IPS-18a (cell line): ENCODE measurements around the gene OCIAD2.
"Not testable (repeated sequence)": the region's sequence is repeated elsewhere in the genome, so short reads cannot be mapped to it uniquely, and the experiment has no call there.

Source experiments
- H3K27ac ChIP-seq: one replicate; pipeline ENCODE4 v1.5.1; 2013; ENCODE audit warnings: low read length
- H3K27me3 ChIP-seq: one replicate; pipeline ENCODE4 v1.6.1; 2013; ENCODE audit warnings: mild to moderate bottlenecking, low read length; ENCODE audit not compliant: control insufficient read depth, insufficient read depth
- H3K36me3 ChIP-seq: one replicate; pipeline ENCODE4 v1.6.1; 2013; ENCODE audit warnings: low read depth, low read length; ENCODE audit not compliant: control insufficient read depth
- H3K4me1 ChIP-seq: one replicate; pipeline ENCODE4 v1.6.1; 2013; ENCODE audit warnings: low read depth, low read length; ENCODE audit not compliant: control insufficient read depth
- H3K4me3 ChIP-seq: one replicate; pipeline ENCODE4 v1.5.1; 2013; ENCODE audit warnings: low read length
- H3K9ac ChIP-seq: one replicate; pipeline ENCODE4 v1.6.1; 2013; ENCODE audit warnings: mild to moderate bottlenecking, low read length, moderate library complexity
- H3K9me3 ChIP-seq: one replicate; pipeline ENCODE4 v1.6.1; 2013; ENCODE audit warnings: low read depth, low read length; ENCODE audit not compliant: control insufficient read depth

The OCIAD2 gene

DNA sequence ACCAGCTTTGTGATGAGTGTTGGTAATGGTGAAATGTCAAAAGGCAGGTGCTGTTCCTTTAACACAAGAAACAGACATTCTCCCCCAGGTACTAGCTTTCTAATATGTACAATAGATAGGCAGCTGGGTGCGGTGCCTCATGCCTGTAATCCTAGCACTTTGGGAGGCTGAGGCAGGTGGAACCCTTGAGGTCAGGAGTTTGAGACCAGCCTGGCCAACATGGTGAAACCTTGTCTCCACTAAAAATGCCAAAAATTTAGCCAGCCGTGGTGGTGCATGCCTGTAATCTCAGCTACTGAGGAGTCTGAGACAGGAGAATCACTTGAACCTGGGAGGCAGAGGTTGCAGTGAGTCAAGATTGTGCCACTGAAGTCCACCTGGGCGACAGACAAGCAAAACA lies 24.9 kb downstream of the OCIAD2 start:
- not testable (repeated sequence) for H3K27me3 ChIP-seq, H3K9ac ChIP-seq, H3K27ac ChIP-seq, H3K9me3 ChIP-seq, H3K36me3 ChIP-seq, H3K4me3 ChIP-seq, H3K4me1 ChIP-seq

- H3K9ac ChIP-seq, result no peak overlapping the region
- H3K36me3 ChIP-seq, result no peaks in the 10 kb centered on the region
- no peaks in the 10 kb centered on the region for H3K27me3 ChIP-seq
- no peak overlapping the region for H3K4me3 ChIP-seq
- no peaks in the 10 kb centered on the region for H3K9me3 ChIP-seq
- H3K27ac ChIP-seq, result no peak overlapping the region
- no peaks in the 10 kb centered on the region for H3K4me1 ChIP-seq
Observed at GRCh38 chr4:48879561-48880442, 26.8 kb downstream of the OCIAD2 start.

GRCh38 chr4:48877827-48878535 lies 28.6 kb downstream of the OCIAD2 start:
- Histone ChIP-seq H3K9me3 (no peaks in the 10 kb centered on the region), H3K27ac (no peak overlapping the region), H3K4me3 (no peak overlapping the region), H3K27me3 (no peaks in the 10 kb centered on the region), H3K9ac (no peak overlapping the region), H3K4me1 (no peaks in the 10 kb centered on the region), H3K36me3 (no peaks in the 10 kb centered on the region)

DNA sequence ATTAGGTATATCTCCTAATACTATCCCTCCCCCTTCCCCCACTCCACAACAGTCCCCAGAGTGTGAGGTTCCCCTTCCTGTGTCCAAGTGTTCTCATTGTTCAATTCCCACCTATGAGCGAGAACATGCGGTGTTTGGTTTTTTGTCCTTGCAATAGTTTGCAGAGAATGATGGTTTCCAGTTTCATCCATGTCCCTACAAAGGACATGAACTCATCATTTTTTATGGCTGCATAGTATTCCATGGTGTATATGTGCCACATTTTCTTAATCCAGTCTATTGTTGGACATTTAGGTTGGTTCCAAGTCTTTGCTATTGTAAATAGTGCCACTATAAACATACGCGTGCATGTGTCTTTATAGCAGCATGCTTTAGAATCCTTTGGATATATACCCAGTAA lies 41.9 kb downstream of the OCIAD2 start:
- H3K27me3 ChIP-seq, H3K4me3 ChIP-seq, H3K9ac ChIP-seq, H3K9me3 ChIP-seq, H3K4me1 ChIP-seq, H3K27ac ChIP-seq: not testable (repeated sequence)
- peaks cover 12% of the 10 kb centered on the region for H3K36me3 ChIP-seq

- no peak overlapping the region for H3K27ac ChIP-seq
- H3K9me3 ChIP-seq, result no peaks in the 10 kb centered on the region
Observed at GRCh38 chr4:48863728-48864127, 42.8 kb downstream of the OCIAD2 start.

DNA sequence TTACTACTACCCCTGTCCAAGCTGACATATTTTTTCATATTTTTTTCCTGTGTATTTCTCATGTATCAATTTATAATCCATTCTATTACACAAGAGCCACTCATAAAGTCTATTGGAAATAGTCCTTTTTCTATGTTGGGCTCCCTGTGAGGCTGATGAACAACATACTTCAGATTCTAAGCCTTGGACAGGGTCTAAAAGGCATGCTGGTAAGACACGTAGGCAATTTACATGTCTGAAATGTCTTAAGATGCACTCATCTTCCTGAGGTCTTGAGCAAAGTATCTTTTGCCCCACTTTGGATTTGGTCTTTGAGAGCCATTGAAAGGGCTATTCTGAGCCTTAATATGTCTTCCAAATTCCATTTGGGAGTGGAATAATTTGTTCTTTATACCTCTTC lies 43.9 kb downstream of the OCIAD2 start:
- no peak overlapping the region for H3K27ac ChIP-seq
- peaks cover 30% of the 10 kb centered on the region for H3K36me3 ChIP-seq
- no peak overlapping the region for H3K4me3 ChIP-seq
- no peaks in the 10 kb centered on the region for H3K9me3 ChIP-seq
- H3K4me1 ChIP-seq, result no peaks in the 10 kb centered on the region
- H3K27me3 ChIP-seq, result no peaks in the 10 kb centered on the region
- no peak overlapping the region for H3K9ac ChIP-seq

More at GRCh38 chr4:48863728-48864127, 42.8 kb downstream of the OCIAD2 start:
- no peak overlapping the region for H3K9ac ChIP-seq
- H3K4me1 ChIP-seq, result no peaks in the 10 kb centered on the region
- peaks cover 20% of the 10 kb centered on the region for H3K36me3 ChIP-seq
- no peak overlapping the region for H3K4me3 ChIP-seq
- no peaks in the 10 kb centered on the region for H3K27me3 ChIP-seq

GRCh38 chr4:48862038-48862437 lies 44.5 kb downstream of the OCIAD2 start:
- no peaks in the 10 kb centered on the region for H3K9me3 ChIP-seq
- no peaks in the 10 kb centered on the region for H3K4me1 ChIP-seq
- H3K27me3 ChIP-seq, result no peaks in the 10 kb centered on the region
- peaks cover 34% of the 10 kb centered on the region for H3K36me3 ChIP-seq
- no peak overlapping the region for H3K9ac ChIP-seq
- H3K27ac ChIP-seq, result no peak overlapping the region
- no peak overlapping the region for H3K4me3 ChIP-seq

GRCh38 chr4:48858130-48858529 lies 48.4 kb downstream of the OCIAD2 start:
- Histone ChIP-seq H3K36me3 (peaks cover 56% of the 10 kb centered on the region), H3K27me3 (no peaks in the 10 kb centered on the region), H3K9me3 (no peaks in the 10 kb centered on the region), H3K9ac (no peak overlapping the region), H3K27ac (no peak overlapping the region), H3K4me1 (no peaks in the 10 kb centered on the region), H3K4me3 (no peak overlapping the region)

- H3K36me3 ChIP-seq, result peaks cover 72% of the 10 kb centered on the region
- H3K4me1 ChIP-seq, result no peaks in the 10 kb centered on the region
- no peak overlapping the region for H3K27ac ChIP-seq
Observed at GRCh38 chr4:48854982-48855381, 51.6 kb downstream of the OCIAD2 start.

GRCh38 chr4:48854395-48854683 lies 52.2 kb downstream of the OCIAD2 start:
- H3K36me3 ChIP-seq, result peaks cover 70% of the 10 kb centered on the region
- H3K27ac ChIP-seq, result no peak overlapping the region
- no peaks in the 10 kb centered on the region for H3K4me1 ChIP-seq
- no peak overlapping the region for H3K4me3 ChIP-seq
- H3K27me3 ChIP-seq, result no peaks in the 10 kb centered on the region
- no peaks in the 10 kb centered on the region for H3K9me3 ChIP-seq
- H3K9ac ChIP-seq, result no peak overlapping the region

More at GRCh38 chr4:48854982-48855381, 51.6 kb downstream of the OCIAD2 start:
- no peak overlapping the region for H3K4me3 ChIP-seq
- no peak overlapping the region for H3K9ac ChIP-seq
- H3K27me3 ChIP-seq, result no peaks in the 10 kb centered on the region
- no peaks in the 10 kb centered on the region for H3K9me3 ChIP-seq

- Histone ChIP-seq H3K4me1 (no peaks in the 10 kb centered on the region), H3K9me3 (no peaks in the 10 kb centered on the region), H3K4me3 (no peak overlapping the region), H3K27me3 (no peaks in the 10 kb centered on the region), H3K9ac (no peak overlapping the region), H3K36me3 (peaks cover 64% of the 10 kb centered on the region), H3K27ac (no peak overlapping the region)
Observed at GRCh38 chr4:48853604-48854394, 52.8 kb downstream of the OCIAD2 start.
